Measurements from ENCODE around the gene TSTD1.
A peak's percentile ranks its signal among the peaks of the same experiment; 100 is the strongest.
"Not testable (repeated sequence)": the region's sequence is repeated elsewhere in the genome, so short reads cannot be mapped to it uniquely, and the experiment has no call there.

The TSTD1 gene

DNA sequence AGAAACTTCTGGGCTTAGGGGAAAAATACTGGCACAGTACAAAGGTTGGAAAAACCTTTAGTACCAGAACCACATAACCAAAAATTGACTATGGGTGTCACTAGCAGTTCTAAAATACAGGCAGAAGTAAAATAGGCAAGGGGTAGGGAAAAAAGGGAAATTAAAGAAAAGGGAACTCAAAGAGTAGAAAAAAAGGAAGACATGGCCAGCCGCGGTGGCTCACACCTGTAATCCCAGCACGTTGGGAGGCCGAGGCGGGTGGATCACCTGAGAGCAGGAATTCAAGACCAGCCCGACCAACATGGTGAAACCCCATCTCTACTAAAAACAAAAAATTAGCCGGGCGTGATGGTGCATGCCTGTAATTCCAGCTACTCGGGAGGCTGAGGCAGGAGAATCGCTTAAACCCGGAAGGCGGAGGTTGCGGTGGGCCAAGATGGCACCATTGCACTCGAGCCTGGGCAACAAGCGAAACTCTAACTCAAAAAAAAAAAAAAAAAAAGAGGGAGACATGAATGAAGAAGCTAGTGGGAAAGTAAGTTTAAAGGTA is 19.6 kb downstream of the TSTD1 start:
- not testable (repeated sequence) for H4K91ac ChIP-seq (ENCODE audit: low read depth, low read length); H3K9ac ChIP-seq (ENCODE audit: low read length); H3K14ac ChIP-seq (ENCODE audit: low read length); H4K12ac ChIP-seq (ENCODE audit: low read depth, low read length); H3K4me3 ChIP-seq (ENCODE audit: low read depth, low read length); H2BK5ac ChIP-seq (ENCODE audit: low read depth, low read length, poor library complexity); H3K36me3 ChIP-seq (ENCODE audit: control insufficient read depth in 1 of 2, insufficient read depth in 2 of 2, low read length in 2 of 2); H2BK120ac ChIP-seq (ENCODE audit: insufficient read depth, low read length, poor library complexity); H3K23ac ChIP-seq (ENCODE audit: low read length); H4K8ac ChIP-seq (ENCODE audit: low read depth, low read length); H3K18ac ChIP-seq (ENCODE audit: low read length); H2AK5ac ChIP-seq (ENCODE audit: low read length); H2BK12ac ChIP-seq (ENCODE audit: low read length); H3K27me3 ChIP-seq (ENCODE audit: insufficient read depth, low read length); H2AFZ ChIP-seq (ENCODE audit: insufficient read depth, low read length, poor library complexity); H3K9me3 ChIP-seq (ENCODE audit: insufficient read depth, low read depth, low read length)
- Histone ChIP-seq H3K4ac (ENCODE audit: low read depth, low read length) (peak overlapping the region; percentile 39), H3K4me1 (ENCODE audit: control insufficient read depth in 1 of 2, insufficient read depth in 2 of 2, low read length in 2 of 2) (peaks cover 18 to 19% of the 10 kb centered on the region in 2 experiments), H3K4me2 (ENCODE audit: low read length) (peak overlapping the region; percentile 91), H3K79me2 (ENCODE audit: control insufficient read depth, insufficient read depth, low read length, poor library complexity) (peaks cover 24% of the 10 kb centered on the region), H3K27ac (ENCODE audit: low read depth, low read length) (peak overlapping the region; percentile 92), H3K79me1 (ENCODE audit: low read length) (peaks cover 32% of the 10 kb centered on the region)
- DNase-seq = peak in 1 of 2 donors; percentile 54
- no CpG with 5 or more reads among the region's 15 CpGs for WGBS (ENCODE audit: extremely low coverage, insufficient coverage, insufficient read length)

DNA sequence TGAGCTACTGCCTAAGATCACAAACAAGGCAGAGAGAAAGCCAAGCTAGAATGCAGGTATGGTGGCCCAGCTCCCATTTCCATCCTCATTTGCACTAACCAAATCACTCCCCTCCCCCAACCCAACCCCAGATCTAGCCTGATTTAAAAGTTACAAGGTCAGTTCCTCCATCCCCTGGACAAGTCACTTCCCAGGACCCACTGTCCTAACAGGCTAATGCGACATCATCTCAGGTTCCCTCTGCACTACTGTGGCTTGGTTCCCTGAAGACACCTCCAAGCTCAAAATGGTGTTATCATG is 20.2 kb downstream of the TSTD1 start:
- H4K12ac ChIP-seq (ENCODE audit: low read depth, low read length) = no peak overlapping the region
- H4K8ac ChIP-seq (ENCODE audit: low read depth, low read length) = peak overlapping the region; percentile 6
- H3K4me1 ChIP-seq (ENCODE audit: control insufficient read depth in 1 of 2, insufficient read depth in 2 of 2, low read length in 2 of 2) = peaks cover 22 to 25% of the 10 kb centered on the region in 2 experiments
- no CpG with 5 or more reads among the region's 1 CpG for WGBS (ENCODE audit: extremely low coverage, insufficient coverage, insufficient read length)
- H2BK12ac ChIP-seq (ENCODE audit: low read length) = no peak overlapping the region
- H3K79me1 ChIP-seq (ENCODE audit: low read length) = peaks cover 36% of the 10 kb centered on the region
- peak overlapping the region; percentile 11 for H2BK5ac ChIP-seq (ENCODE audit: low read depth, low read length, poor library complexity)
- no peak overlapping the region for H2BK120ac ChIP-seq (ENCODE audit: insufficient read depth, low read length, poor library complexity)
- no peak overlapping the region for H3K4me3 ChIP-seq (ENCODE audit: low read depth, low read length)
- peak overlapping the region; percentile 86 for H3K27ac ChIP-seq (ENCODE audit: low read depth, low read length)
- no peaks in the 10 kb centered on the region for H3K9me3 ChIP-seq (ENCODE audit: insufficient read depth, low read depth, low read length)
- peak overlapping the region; percentile 70 for H2AK5ac ChIP-seq (ENCODE audit: low read length)
- DNase-seq = no peak
- peaks cover 24% of the 10 kb centered on the region for H3K79me2 ChIP-seq (ENCODE audit: control insufficient read depth, insufficient read depth, low read length, poor library complexity)
- H3K4me2 ChIP-seq (ENCODE audit: low read length) = peak overlapping the region; percentile 91
- no peak overlapping the region for H3K9ac ChIP-seq (ENCODE audit: low read length)
- H3K4ac ChIP-seq (ENCODE audit: low read depth, low read length) = peak overlapping the region; percentile 39
- H4K91ac ChIP-seq (ENCODE audit: low read depth, low read length) = no peak overlapping the region
- H3K27me3 ChIP-seq (ENCODE audit: insufficient read depth, low read length) = no peaks in the 10 kb centered on the region
- no peak overlapping the region for H3K23ac ChIP-seq (ENCODE audit: low read length)
- H3K14ac ChIP-seq (ENCODE audit: low read length) = no peak overlapping the region
- H2AFZ ChIP-seq (ENCODE audit: insufficient read depth, low read length, poor library complexity) = no peak overlapping the region
- H3K36me3 ChIP-seq (ENCODE audit: control insufficient read depth in 1 of 2, insufficient read depth in 2 of 2, low read length in 2 of 2) = peaks cover 0 to 3% of the 10 kb centered on the region in 2 experiments
- H3K18ac ChIP-seq (ENCODE audit: low read length) = no peak overlapping the region

DNA sequence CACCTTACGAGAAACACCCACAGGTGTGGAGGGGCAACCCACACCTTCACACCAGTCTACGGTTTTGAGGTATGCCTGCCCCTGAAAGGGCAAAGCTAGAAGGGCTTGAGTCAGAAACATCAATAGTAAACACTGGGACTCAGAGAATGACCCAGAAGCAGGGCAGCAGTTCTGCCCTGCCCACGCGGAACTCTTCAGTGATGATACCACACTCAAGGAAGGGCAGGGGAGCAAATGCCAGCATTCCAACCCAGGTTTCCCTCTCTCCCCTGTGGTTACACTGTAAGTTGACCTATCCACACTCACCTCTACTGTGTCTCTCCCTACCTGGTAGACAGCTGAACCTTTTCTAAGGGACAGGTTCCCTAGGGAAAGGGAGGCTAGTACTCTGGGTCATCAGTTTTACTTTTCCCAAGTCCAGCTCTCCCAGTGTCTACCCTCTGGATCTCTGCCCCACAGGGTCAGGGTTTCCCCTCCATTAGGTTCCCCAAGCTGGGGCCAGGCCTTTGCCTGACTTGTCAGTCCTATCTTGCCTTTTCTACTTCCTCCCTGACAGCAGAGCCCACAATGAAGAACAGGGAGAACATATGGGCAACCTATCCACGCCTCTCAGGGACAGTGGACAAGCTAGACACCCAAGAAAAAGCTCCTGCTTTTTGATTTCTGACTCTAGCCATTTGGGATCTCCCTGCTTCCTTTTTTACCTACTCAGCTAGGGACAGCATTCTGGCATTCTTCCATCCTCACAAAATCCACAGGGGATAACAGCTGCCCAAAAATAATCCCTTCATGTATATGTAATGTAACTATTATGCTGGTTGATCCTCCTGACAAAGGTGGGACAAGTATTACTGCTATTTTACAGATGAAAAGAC is 20.8 kb downstream of the TSTD1 start:
- no peak overlapping the region for H3K23ac ChIP-seq (ENCODE audit: low read length)
- peak overlapping the region; percentile 39 for H3K4ac ChIP-seq (ENCODE audit: low read depth, low read length)
- peak overlapping the region; percentile 6 for H4K8ac ChIP-seq (ENCODE audit: low read depth, low read length)
- H4K91ac ChIP-seq (ENCODE audit: low read depth, low read length) = peak overlapping the region; percentile 49
- WGBS (ENCODE audit: extremely low coverage, insufficient coverage, insufficient read length) = no CpG with 5 or more reads among the region's 5 CpGs
- H3K4me3 ChIP-seq (ENCODE audit: low read depth, low read length) = no peak overlapping the region
- H2BK12ac ChIP-seq (ENCODE audit: low read length) = peak overlapping the region; percentile 55
- peak overlapping the region; percentile 86 for H3K27ac ChIP-seq (ENCODE audit: low read depth, low read length)
- H3K18ac ChIP-seq (ENCODE audit: low read length) = peak overlapping the region; percentile 51
- H2AFZ ChIP-seq (ENCODE audit: insufficient read depth, low read length, poor library complexity) = no peak overlapping the region
- peak overlapping the region; percentile 91 for H3K4me2 ChIP-seq (ENCODE audit: low read length)
- peak overlapping the region; percentile 65 for H3K14ac ChIP-seq (ENCODE audit: low read length)
- H3K27me3 ChIP-seq (ENCODE audit: insufficient read depth, low read length) = no peaks in the 10 kb centered on the region
- H4K12ac ChIP-seq (ENCODE audit: low read depth, low read length) = no peak overlapping the region
- peak overlapping the region; percentile 26 for H2BK120ac ChIP-seq (ENCODE audit: insufficient read depth, low read length, poor library complexity)
- DNase-seq = peak in 1 of 2 donors; percentile 28
- H3K9ac ChIP-seq (ENCODE audit: low read length) = no peak overlapping the region
- H2BK5ac ChIP-seq (ENCODE audit: low read depth, low read length, poor library complexity) = peak overlapping the region; percentile 32
- peaks cover 41% of the 10 kb centered on the region for H3K79me1 ChIP-seq (ENCODE audit: low read length)
- no peaks in the 10 kb centered on the region for H3K9me3 ChIP-seq (ENCODE audit: insufficient read depth, low read depth, low read length)
- peaks cover 0 to 3% of the 10 kb centered on the region in 2 experiments for H3K36me3 ChIP-seq (ENCODE audit: control insufficient read depth in 1 of 2, insufficient read depth in 2 of 2, low read length in 2 of 2)
- peaks cover 27% of the 10 kb centered on the region for H3K79me2 ChIP-seq (ENCODE audit: control insufficient read depth, insufficient read depth, low read length, poor library complexity)
- H2AK5ac ChIP-seq (ENCODE audit: low read length) = peak overlapping the region; percentile 34
- H3K4me1 ChIP-seq (ENCODE audit: control insufficient read depth in 1 of 2, insufficient read depth in 2 of 2, low read length in 2 of 2) = peaks cover 27 to 30% of the 10 kb centered on the region in 2 experiments

DNA sequence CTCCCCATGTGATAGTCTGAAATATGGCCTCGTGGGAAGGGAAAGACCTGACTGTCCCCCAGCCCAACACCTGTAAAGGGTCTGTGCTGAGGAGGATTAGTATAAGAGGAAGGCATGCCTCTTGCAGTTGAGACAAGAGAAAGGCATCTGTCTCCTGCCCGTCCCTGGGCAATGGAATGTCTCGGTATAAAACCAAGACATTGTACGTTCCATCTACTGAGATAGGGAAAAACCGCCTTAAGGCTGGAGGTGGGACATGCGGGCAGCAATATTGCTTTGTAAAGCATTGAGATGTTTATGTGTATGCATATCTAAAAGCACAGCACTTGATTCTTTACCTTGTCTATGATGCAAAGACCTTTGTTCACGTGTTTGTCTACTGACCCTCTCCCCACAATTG is 21.6 kb downstream of the TSTD1 start:
- not testable (repeated sequence) for H2BK120ac ChIP-seq (ENCODE audit: insufficient read depth, low read length, poor library complexity)

More for the DNA sequence above, 21.6 kb downstream of the TSTD1 start:
- not testable (repeated sequence) for H3K4ac ChIP-seq (ENCODE audit: low read depth, low read length); H4K12ac ChIP-seq (ENCODE audit: low read depth, low read length); H3K9me3 ChIP-seq (ENCODE audit: insufficient read depth, low read depth, low read length); H3K23ac ChIP-seq (ENCODE audit: low read length); H3K14ac ChIP-seq (ENCODE audit: low read length); H3K18ac ChIP-seq (ENCODE audit: low read length); H4K91ac ChIP-seq (ENCODE audit: low read depth, low read length); H2BK12ac ChIP-seq (ENCODE audit: low read length); H3K4me2 ChIP-seq (ENCODE audit: low read length); H3K9ac ChIP-seq (ENCODE audit: low read length); H3K27me3 ChIP-seq (ENCODE audit: insufficient read depth, low read length); H2AK5ac ChIP-seq (ENCODE audit: low read length); H2AFZ ChIP-seq (ENCODE audit: insufficient read depth, low read length, poor library complexity); H4K8ac ChIP-seq (ENCODE audit: low read depth, low read length); H3K36me3 ChIP-seq (ENCODE audit: control insufficient read depth in 1 of 2, insufficient read depth in 2 of 2, low read length in 2 of 2); H2BK5ac ChIP-seq (ENCODE audit: low read depth, low read length, poor library complexity); H3K4me3 ChIP-seq (ENCODE audit: low read depth, low read length)
- H3K79me1 ChIP-seq (ENCODE audit: low read length) = peaks cover 41% of the 10 kb centered on the region
- H3K79me2 ChIP-seq (ENCODE audit: control insufficient read depth, insufficient read depth, low read length, poor library complexity) = peaks cover 27% of the 10 kb centered on the region
- no CpG with 5 or more reads among the region's 7 CpGs for WGBS (ENCODE audit: extremely low coverage, insufficient coverage, insufficient read length)
- H3K4me1 ChIP-seq (ENCODE audit: control insufficient read depth in 1 of 2, insufficient read depth in 2 of 2, low read length in 2 of 2) = peaks cover 29 to 30% of the 10 kb centered on the region in 2 experiments
- peak; percentile 76 to 79 for DNase-seq
- H3K27ac ChIP-seq (ENCODE audit: low read depth, low read length) = peak overlapping the region; percentile 86
